K562 (cell line): ENCODE results near the gene CRACR2B. TPM values are rescaled to one million over a fixed set of nuclear protein-coding genes. Genes with fewer than 3 reads are reported as not detected.

Source experiments
- ATF1 ChIP-seq, 2 experiments: fragments of 450-650 bp in 1 of 2; IDR thresholded peaks; 2 replicates each; pipeline ENCODE4 v1.6.1; 2016; ENCODE audit warnings: missing compliant biosample characterization in 1 of 2, missing genetic modification characterization in 1 of 2
- FIP1L1 ChIP-seq: fragments of 200-400 bp; formaldehyde crosslinking; IDR thresholded peaks from 2 replicates; pipeline ENCODE4 v1.6.1; 2018; ENCODE audit warnings: mild to moderate bottlenecking, low read depth, low read length; ENCODE audit not compliant: poor library complexity, severe bottlenecking
- HMGN3 ChIP-seq: IDR thresholded peaks from 2 replicates; pipeline ENCODE4 v1.6.1; 2011; ENCODE audit warnings: borderline replicate concordance, low read depth, mild to moderate bottlenecking, mixed read lengths, low read length; ENCODE audit not compliant: insufficient read length; ENCODE audit errors: extremely low read depth
- SIN3B ChIP-seq: fragments of 450-650 bp; IDR thresholded peaks from 2 replicates; pipeline ENCODE4 v1.6.1; 2017; ENCODE audit warnings: low read depth, mild to moderate bottlenecking, moderate library complexity
- polyA plus RNA-seq, 8 experiments: library from polyadenylated mRNA; depleted of rRNA in 4 of 8; stranded (reverse) in 5 of 8; unstranded in 3 of 8; fragments of >200 nt; fragmentation: Nextera tagmentation in 2 of 8; fragmentation: Illumina TruSeq in 1 of 8; extraction: Ambion mirVana in 2 of 8; extraction: Trizol in 1 of 8; gene quantifications; 2 replicates each; pipeline versions ENCODE4 v1.2.1 to v1.2.3, GENCODE V29; 2011 to 2014; ENCODE audit warnings: inconsistent platforms in 1 of 8, missing spikeins in 1 of 8
- total RNA-seq, 7 experiments: library from RNA; depleted of rRNA in 6 of 7; stranded (reverse); fragments of >200 nt in 6 of 7; fragmentation: Illumina TruSeq in 2 of 7; extraction: Trizol in 2 of 7; gene quantifications; 2 replicates each; pipeline versions ENCODE4 v1.2.1 to v1.2.3, GENCODE V29; 2011 to 2021; ENCODE audit warnings: low replicate concordance in 1 of 7
- TF ChIP-seq, protein P1 (sequence below): fragments of 450-650 bp; IDR thresholded peaks from 2 replicates; pipeline ENCODE4 v1.6.1; 2018; ENCODE audit not compliant: partially characterized antibody
- TF ChIP-seq, protein P2 (sequence below), 3 experiments: fragments of 200-800 bp in 1 of 3; sonication (Bioruptor generic) in 1 of 3; sonication (generic) in 1 of 3; formaldehyde crosslinking in 1 of 3; IDR thresholded peaks; 2 replicates each; pipeline versions ENCODE4 v1.6.1 to v1.8.0; 2016 to 2022; ENCODE audit warnings: mild to moderate bottlenecking in 2 of 3, missing compliant biosample characterization in 2 of 3, missing genetic modification characterization in 2 of 3, missing genetic modification reagents in 1 of 3
- TF ChIP-seq, protein P3 (sequence below): conservative IDR thresholded peaks from 2 replicates; pipeline ENCODE4 v1.6.1; 2011; ENCODE audit warnings: low read depth, mild to moderate bottlenecking, low read length; ENCODE audit not compliant: control insufficient read depth
- TF ChIP-seq, protein P4 (sequence below), 3 experiments: fragments of 200-800 bp in 1 of 3; fragments of 250-450 bp in 1 of 3; fragments of 450-650 bp in 1 of 3; sonication (Bioruptor Pico) in 1 of 3; sonication (Bioruptor generic) in 1 of 3; formaldehyde crosslinking in 1 of 3; IDR thresholded peaks; 2 replicates each; pipeline versions ENCODE4 v1.6.1 to v1.8.0; 2016 to 2022; ENCODE audit warnings: mild to moderate bottlenecking in 2 of 3, missing genetic modification characterization in 2 of 3, missing compliant biosample characterization in 1 of 3, moderate library complexity in 1 of 3
- TF ChIP-seq, protein P5 (sequence below): fragments of 450-650 bp; conservative IDR thresholded peaks from 2 replicates; pipeline ENCODE4 v1.6.1; 2016; ENCODE audit warnings: missing genetic modification characterization, low read depth, mild to moderate bottlenecking, control low read depth, missing compliant biosample characterization

Gene CRACR2B
- total and polyA plus RNA-seq, 9 of the 15 experiments (the other 6 are each of a cell fraction or from before 2014, with no cell fraction given), result 0.10 to 51.0 (median 6.0) TPM

DNA sequence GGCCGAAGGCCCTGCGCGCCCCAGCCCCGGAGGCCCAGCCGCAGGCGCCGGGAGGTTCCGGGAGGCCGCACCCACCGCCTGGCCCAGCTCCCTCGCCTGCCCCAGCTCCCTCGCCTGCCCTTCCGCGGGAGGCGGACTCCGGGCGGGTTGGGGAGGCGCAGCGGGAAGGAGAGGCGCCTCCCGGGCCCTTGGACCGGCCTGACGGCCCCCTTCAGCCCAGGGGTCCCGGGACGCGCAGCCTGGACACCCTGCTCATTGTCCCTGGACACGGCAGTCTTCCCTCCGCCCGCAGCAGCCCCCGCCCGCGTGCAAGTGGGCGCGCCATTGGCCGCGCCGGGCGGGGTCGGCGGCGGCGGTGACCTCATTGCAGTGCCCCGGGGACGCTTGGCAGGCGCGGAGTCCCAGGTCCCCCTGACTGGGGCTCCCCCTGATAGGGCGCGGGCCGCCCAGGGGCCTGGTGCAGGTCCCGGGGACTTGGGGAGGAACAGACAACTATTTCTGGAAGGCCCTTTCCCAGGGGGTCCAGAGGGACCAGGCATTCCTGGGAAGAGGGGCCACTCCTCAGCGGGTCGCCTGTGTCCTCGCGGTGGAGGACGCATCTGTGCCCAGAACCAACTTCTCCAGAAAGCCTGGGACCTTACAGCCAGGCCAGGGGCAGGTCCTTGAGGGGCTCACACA, 5.5 kb downstream of the CRACR2B start (continued):
- TF ChIP-seq, protein P1, sequence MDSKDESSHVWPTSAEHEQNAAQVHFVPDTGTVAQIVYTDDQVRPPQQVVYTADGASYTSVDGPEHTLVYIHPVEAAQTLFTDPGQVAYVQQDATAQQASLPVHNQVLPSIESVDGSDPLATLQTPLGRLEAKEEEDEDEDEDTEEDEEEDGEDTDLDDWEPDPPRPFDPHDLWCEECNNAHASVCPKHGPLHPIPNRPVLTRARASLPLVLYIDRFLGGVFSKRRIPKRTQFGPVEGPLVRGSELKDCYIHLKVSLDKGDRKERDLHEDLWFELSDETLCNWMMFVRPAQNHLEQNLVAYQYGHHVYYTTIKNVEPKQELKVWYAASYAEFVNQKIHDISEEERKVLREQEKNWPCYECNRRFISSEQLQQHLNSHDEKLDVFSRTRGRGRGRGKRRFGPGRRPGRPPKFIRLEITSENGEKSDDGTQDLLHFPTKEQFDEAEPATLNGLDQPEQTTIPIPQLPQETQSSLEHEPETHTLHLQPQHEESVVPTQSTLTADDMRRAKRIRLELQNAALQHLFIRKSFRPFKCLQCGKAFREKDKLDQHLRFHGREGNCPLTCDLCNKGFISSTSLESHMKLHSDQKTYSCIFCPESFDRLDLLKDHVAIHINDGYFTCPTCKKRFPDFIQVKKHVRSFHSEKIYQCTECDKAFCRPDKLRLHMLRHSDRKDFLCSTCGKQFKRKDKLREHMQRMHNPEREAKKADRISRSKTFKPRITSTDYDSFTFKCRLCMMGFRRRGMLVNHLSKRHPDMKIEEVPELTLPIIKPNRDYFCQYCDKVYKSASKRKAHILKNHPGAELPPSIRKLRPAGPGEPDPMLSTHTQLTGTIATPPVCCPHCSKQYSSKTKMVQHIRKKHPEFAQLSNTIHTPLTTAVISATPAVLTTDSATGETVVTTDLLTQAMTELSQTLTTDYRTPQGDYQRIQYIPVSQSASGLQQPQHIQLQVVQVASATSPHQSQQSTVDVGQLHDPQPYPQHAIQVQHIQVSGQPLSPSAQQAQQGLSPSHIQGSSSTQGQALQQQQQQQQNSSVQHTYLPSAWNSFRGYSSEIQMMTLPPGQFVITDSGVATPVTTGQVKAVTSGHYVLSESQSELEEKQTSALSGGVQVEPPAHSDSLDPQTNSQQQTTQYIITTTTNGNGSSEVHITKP, result peak; percentile 13
- TF ChIP-seq SIN3B, result 0 out of 2 replicates have a peak, but pooled peaks have one; percentile 29
- TF ChIP-seq, protein P2, sequence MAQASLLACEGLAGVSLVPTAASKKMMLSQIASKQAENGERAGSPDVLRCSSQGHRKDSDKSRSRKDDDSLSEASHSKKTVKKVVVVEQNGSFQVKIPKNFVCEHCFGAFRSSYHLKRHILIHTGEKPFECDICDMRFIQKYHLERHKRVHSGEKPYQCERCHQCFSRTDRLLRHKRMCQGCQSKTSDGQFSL (CRISPR knock-in tag; IDR thresholded peaks at IDR 0.05), result peak; percentile 72
- TF ChIP-seq, protein P2 (tag; IDR thresholded peaks at IDR 0.05), result peak in 1 of 2 experiments; percentile 15; a peak in 1 of 4 replicates
- TF ChIP-seq HMGN3, result peak; percentile 48
- TF ChIP-seq, protein P3, sequence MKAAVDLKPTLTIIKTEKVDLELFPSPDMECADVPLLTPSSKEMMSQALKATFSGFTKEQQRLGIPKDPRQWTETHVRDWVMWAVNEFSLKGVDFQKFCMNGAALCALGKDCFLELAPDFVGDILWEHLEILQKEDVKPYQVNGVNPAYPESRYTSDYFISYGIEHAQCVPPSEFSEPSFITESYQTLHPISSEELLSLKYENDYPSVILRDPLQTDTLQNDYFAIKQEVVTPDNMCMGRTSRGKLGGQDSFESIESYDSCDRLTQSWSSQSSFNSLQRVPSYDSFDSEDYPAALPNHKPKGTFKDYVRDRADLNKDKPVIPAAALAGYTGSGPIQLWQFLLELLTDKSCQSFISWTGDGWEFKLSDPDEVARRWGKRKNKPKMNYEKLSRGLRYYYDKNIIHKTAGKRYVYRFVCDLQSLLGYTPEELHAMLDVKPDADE, result peak; percentile 57; the same call in 1 of the 2 replicates
- no peak for TF ChIP-seq ATF1 (CRISPR knock-in tag; IDR thresholded peaks at IDR 0.05)
- 0 out of 2 replicates have a peak, but pooled peaks have one; percentile 24 for TF ChIP-seq ATF1 (tag; IDR thresholded peaks at IDR 0.05)
- TF ChIP-seq, protein P4, sequence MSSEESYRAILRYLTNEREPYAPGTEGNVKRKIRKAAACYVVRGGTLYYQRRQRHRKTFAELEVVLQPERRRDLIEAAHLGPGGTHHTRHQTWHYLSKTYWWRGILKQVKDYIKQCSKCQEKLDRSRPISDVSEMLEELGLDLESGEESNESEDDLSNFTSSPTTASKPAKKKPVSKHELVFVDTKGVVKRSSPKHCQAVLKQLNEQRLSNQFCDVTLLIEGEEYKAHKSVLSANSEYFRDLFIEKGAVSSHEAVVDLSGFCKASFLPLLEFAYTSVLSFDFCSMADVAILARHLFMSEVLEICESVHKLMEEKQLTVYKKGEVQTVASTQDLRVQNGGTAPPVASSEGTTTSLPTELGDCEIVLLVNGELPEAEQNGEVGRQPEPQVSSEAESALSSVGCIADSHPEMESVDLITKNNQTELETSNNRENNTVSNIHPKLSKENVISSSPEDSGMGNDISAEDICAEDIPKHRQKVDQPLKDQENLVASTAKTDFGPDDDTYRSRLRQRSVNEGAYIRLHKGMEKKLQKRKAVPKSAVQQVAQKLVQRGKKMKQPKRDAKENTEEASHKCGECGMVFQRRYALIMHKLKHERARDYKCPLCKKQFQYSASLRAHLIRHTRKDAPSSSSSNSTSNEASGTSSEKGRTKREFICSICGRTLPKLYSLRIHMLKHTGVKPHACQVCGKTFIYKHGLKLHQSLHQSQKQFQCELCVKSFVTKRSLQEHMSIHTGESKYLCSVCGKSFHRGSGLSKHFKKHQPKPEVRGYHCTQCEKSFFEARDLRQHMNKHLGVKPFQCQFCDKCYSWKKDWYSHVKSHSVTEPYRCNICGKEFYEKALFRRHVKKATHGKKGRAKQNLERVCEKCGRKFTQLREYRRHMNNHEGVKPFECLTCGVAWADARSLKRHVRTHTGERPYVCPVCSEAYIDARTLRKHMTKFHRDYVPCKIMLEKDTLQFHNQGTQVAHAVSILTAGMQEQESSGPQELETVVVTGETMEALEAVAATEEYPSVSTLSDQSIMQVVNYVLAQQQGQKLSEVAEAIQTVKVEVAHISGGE (CRISPR knock-in tag; IDR thresholded peaks at IDR 0.05), result peak in 1 of 3 experiments; percentile 77; a peak in 2 of 6 replicates
- TF ChIP-seq, protein P5, sequence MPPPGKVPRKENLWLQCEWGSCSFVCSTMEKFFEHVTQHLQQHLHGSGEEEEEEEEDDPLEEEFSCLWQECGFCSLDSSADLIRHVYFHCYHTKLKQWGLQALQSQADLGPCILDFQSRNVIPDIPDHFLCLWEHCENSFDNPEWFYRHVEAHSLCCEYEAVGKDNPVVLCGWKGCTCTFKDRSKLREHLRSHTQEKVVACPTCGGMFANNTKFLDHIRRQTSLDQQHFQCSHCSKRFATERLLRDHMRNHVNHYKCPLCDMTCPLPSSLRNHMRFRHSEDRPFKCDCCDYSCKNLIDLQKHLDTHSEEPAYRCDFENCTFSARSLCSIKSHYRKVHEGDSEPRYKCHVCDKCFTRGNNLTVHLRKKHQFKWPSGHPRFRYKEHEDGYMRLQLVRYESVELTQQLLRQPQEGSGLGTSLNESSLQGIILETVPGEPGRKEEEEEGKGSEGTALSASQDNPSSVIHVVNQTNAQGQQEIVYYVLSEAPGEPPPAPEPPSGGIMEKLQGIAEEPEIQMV (tag), result no peak
- TF ChIP-seq FIP1L1, result peak; percentile 37
- TF ChIP-seq, all 486 proteins: peak for 54
